BJ (cell line): ENCODE measurements around the gene ENHO. TPM values are rescaled to one million over a fixed set of nuclear protein-coding genes. Genes with fewer than 3 reads are reported as not detected.

Experiments
- CTCF ChIA-PET: fragments of 350-600 bp; formaldehyde crosslinking; extraction: SDS; loops from one replicate; lab custom pipeline; 2021; ENCODE audit warnings: antibody characterized with exemption, inconsistent platforms; lab: Yijun Ruan, JAX
- POLR2A ChIA-PET: fragments of 300-600 bp; sonication (Branson Sonifier 250); formaldehyde crosslinking; extraction: SDS; loops from one replicate; lab custom pipeline; 2021; ENCODE audit warnings: antibody characterized with exemption; lab: Charles Lee
- DNase-seq: peaks from one replicate; pipeline ENCODE4 v3.0.0-alpha.2; 2011; ENCODE audit warnings: low read depth
- H3K27me3 ChIP-seq: 2 replicates; pipeline ENCODE4 v1.6.0; 2011; ENCODE audit warnings: low read length; ENCODE audit not compliant: control insufficient read depth, insufficient read depth
- H3K36me3 ChIP-seq: 2 replicates; pipeline ENCODE4 v1.5.1; 2011; ENCODE audit warnings: low read length; ENCODE audit not compliant: control insufficient read depth, insufficient read depth
- H3K4me3 ChIP-seq: 2 replicates; pipeline ENCODE4 v1.5.1; 2011; ENCODE audit warnings: low read depth, mild to moderate bottlenecking, control low read depth, low read length
- CTCF ChIP-seq: IDR thresholded peaks from 2 replicates; pipeline ENCODE4 v1.5.1; 2011; ENCODE audit warnings: low read depth, mild to moderate bottlenecking, control low read depth, inconsistent platforms, low read length, moderate library complexity; ENCODE audit not compliant: insufficient read depth
- polyA plus RNA-seq: library from polyadenylated mRNA; depleted of rRNA; stranded (reverse); fragments of >200 nt; gene quantifications from 2 replicates; pipeline ENCODE4 v1.2.3, GENCODE V29; 2011; rRNA removed
- small RNA-seq: library from RNA; depleted of rRNA; stranded (forward); fragments of <200 nt; gene quantifications from one replicate; pipeline ENCODE3, GENCODE V24; 2012; ENCODE audit warnings: low replicate concordance, low read depth; ENCODE audit not compliant: insufficient read length

The ENHO gene
- polyA plus RNA-seq, 1 experiment = 0.11 TPM

GRCh38 chr9:34475097-34475496 is 47.7 kb downstream of the ENHO start:
- no peak for DNase-seq
- Histone ChIP-seq H3K4me3 (no peak overlapping the region), H3K36me3 (no peaks in the 10 kb centered on the region), H3K27me3 (peaks cover 19% of the 10 kb centered on the region)
- TF ChIP-seq CTCF = no peak
- CTCF ChIA-PET = no interaction called here
- POLR2A ChIA-PET = no interaction called here

Small RNAs within 50 kb of the gene (small RNA-seq; reads per million reads assigned to genes)
- gene RN7SKP24 = not detected

Other genes starting within 250 kb of the ENHO start
- gene KIF24, start 193.7 kb downstream of the ENHO start, polyA plus RNA-seq = 1.6 and 1.9 TPM in 2 replicates
- 37.8 and 39.5 TPM in 2 replicates for gene NUDT2, start 193.4 kb downstream of the ENHO start, polyA plus RNA-seq
- 0.21 and 0.22 TPM in 2 replicates for gene MYORG, start 146.1 kb downstream of the ENHO start, polyA plus RNA-seq
- gene FAM219A, start 64.4 kb downstream of the ENHO start, polyA plus RNA-seq = 10.7 and 17.8 TPM in 2 replicates
- not detected in 2 replicates for gene DNAI1, start 64.2 kb downstream of the ENHO start, polyA plus RNA-seq
- gene CNTFR, start 66.7 kb upstream of the ENHO start, polyA plus RNA-seq = 0.09 TPM in 1 of 2 replicates, not detected in the other
- gene RPP25L, start 89.1 kb upstream of the ENHO start, polyA plus RNA-seq = 32.9 and 38.8 TPM in 2 replicates
- 74.7 and 149 TPM in 2 replicates for gene DCTN3, start 97.5 kb upstream of the ENHO start, polyA plus RNA-seq
- gene ARID3C, start 106.1 kb upstream of the ENHO start, polyA plus RNA-seq = not detected in 2 replicates
- 65.4 and 95.5 TPM in 2 replicates for gene SIGMAR1, start 114.8 kb upstream of the ENHO start, polyA plus RNA-seq
- 26.6 and 41.5 TPM in 2 replicates for gene GALT, start 123.7 kb upstream of the ENHO start, polyA plus RNA-seq
- gene IL11RA, start 129.2 kb upstream of the ENHO start, polyA plus RNA-seq = 21.8 and 38.4 TPM in 2 replicates
- gene CCL27, start 139.7 kb upstream of the ENHO start, polyA plus RNA-seq = 0.11 and 0.12 TPM in 2 replicates
- gene CCL19, start 168.3 kb upstream of the ENHO start, polyA plus RNA-seq = not detected in 2 replicates
- not detected in 2 replicates for gene CCL21, start 187.1 kb upstream of the ENHO start, polyA plus RNA-seq